Hindlimb muscle (tissue), 1 donor: ENCODE results near the gene VOPP1. TPM values are rescaled to one million over a fixed set of nuclear protein-coding genes. Genes with fewer than 3 reads are reported as not detected.

Experiments used
- DNase-seq: peaks from one replicate; pipeline ENCODE4 v3.0.0-alpha.2; 2013
- polyA plus RNA-seq: library from polyadenylated mRNA; unstranded; fragments of 120-200 nt; gene quantifications from one replicate; pipeline ENCODE4 v1.2.1, GENCODE V29; 2013; ENCODE audit not compliant: insufficient read length

VOPP1 gene
- polyA plus RNA-seq, 1 donor: 25.8 TPM

DNA sequence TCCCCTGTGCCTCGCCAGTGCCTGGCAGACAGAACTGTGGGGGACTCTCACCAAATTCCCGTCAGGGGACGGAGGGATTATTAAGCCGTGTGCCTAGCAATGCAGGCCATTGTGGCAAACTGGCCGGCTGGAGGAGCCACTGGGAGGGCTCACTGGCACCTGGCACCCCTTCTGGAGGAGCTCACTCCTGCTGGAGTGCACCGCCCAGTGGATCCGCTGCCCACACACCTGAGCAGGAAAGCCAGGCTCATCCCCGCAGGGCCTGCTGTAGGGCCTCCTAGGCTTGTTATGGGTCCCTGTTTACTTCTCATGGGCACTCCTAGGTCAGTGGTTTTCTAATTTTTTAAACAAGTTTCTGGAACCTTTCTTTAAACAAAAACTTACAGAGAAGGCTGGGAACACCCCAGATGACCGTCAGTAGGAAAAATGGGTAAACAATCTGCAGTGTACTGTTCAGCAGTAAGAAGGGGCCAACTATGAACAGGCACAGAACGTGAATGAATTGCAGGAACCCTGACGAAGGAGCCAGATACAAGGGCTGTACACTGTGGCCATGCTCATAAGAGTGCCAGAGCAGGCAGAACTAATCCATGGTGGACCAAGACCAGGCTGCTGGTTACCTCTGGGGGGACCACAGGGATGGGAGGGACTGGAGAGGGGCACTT, 142.3 kb downstream of the VOPP1 start:
- DNase-seq: no peak

DNA sequence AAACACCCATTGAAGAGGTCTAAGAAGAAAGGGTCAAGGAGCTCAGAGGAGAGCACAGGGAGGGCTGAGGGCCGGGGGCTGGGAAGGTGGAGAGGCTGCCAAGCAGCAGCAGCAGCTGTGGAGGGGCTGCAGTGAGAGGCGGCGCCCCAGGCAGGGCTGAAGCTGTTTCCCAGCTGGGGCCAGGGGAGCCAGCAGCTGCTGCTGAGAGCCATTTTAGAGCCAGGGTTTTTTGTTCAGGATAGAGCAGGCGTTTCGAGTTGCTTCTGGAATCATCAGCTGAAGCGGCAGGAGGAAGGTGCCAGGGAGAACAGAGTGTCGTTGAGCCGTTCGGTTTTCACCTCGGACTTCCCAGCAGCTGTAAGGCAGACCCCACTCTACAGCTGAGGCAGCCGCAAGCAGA, 144.5 kb downstream of the VOPP1 start:
- DNase-seq: peak; percentile 69

- no peak for DNase-seq
Observed at GRCh38 chr7:55427342-55427741, 145.0 kb downstream of the VOPP1 start.

DNA sequence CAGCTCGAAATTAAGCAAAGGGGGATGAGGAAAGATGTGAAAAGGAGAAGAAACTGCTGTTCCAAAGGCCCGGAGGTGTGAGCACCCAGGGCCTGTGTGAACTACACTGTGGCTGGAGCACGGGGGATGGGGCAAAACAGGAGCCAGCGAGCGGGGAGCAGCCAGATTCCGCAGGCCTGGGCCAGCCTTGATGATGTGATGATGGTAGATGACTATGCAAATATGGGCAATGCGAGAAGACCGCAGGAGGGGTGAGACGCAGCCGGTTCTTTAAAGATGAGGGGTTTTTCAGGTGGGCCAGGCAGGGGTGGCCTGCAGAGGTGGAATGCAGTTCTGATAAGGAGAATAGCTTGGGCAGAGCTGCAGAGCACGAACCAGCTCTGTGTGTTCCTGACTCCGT, 145.6 kb downstream of the VOPP1 start:
- DNase-seq: no peak

GRCh38 chr7:55425141-55425752, 147.1 kb downstream of the VOPP1 start:
- DNase-seq: no peak

GRCh38 chr7:55423891-55424290, 148.4 kb downstream of the VOPP1 start:
- DNase-seq: no peak

- no peak for DNase-seq
Observed at GRCh38 chr7:55423277-55423711, 149.0 kb downstream of the VOPP1 start.

Other genes with a start within 250 kb of the VOPP1 start
- gene LANCL2, start 207.2 kb downstream of the VOPP1 start, polyA plus RNA-seq: 20.5 TPM